ENCODE measurements around the gene CMTM2.
A peak's percentile ranks its signal among the peaks of the same experiment; 100 is the strongest.
"Not testable (repeated sequence)": the region's sequence is repeated elsewhere in the genome, so short reads cannot be mapped to it uniquely, and the experiment has no call there.

The CMTM2 gene

GRCh38 chr16:66587881-66588600 is 8.8 kb downstream of the CMTM2 start:
- no peak for DNase-seq

DNA sequence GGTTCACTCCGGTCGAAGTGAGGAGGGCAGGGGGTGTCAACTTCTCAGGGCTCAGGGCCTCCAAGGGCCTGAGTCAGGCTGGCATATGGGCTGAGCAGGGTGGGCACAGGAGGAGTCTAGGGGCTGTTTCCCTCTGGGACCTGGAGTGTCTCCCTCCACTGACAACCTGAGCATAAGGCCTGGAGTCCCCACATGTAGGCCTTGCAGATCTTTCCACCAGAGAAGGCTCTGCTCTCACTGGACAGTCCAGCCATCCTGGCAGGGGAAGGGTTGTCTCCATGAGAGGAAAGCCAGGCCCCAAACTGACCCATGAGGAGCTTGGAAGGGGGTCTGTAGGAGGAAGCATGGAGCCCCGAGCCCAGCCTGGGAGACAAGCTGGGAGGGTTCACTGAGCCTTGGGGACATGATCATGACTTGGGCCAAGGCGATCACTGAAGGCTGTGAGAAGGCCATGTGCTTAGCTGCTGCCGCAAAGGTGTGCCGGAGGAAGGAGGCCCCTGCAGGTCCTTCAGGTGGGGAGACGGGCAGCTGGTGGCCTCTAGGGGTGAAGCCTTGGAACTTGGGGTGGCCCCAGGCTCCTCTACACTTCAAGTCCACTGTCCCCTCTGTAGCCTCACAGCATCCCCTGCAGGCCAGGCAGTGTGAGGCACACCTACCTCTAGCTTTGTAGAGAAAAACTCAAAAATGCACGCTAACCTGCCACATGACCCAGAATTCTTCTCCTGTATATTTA is 9.9 kb downstream of the CMTM2 start:
- DNase-seq = peak; percentile 63

DNA sequence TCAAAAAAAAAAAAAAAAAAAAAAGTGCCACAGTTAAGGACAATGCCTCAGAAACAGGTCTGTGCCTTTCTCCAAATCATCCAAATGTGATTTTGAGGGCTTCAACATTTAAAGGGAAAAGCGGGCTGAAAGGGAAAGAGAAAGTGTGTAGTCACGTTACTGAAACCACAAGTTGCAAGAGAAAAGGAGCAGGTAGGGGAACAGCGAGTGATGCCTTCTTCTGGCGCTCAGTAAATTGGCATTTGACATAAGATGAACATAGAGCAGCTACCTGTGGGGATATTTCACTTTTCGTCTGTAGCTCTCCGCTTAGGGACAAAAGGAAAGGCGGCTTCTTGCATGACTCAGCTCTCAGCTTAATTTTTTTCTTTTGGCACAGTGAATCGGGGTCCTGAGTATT is 11.1 kb downstream of the CMTM2 start:
- DNase-seq = no peak

DNA sequence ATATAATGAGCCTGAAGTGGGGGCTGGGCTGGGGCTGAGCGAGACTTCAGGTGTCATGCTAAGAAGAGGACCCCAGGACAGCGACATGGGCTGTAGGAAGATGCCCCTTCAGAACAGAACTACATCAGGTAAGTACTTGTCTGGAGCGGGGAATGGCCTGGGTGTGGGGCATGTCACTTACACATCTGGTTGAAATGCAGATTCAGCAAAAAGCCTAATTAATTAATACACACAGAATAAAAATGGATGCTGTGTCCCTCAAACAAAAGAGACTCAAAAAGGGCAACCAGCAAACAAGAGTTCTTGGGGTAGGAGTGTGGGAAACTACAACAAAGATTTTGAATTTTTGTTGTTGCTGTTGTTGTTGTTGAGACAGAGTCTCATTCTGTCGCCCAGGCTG is 11.8 kb downstream of the CMTM2 start:
- DNase-seq = no peak

- DNase-seq = no peak
Observed at GRCh38 chr16:66592241-66592640, 13.0 kb downstream of the CMTM2 start.

DNA sequence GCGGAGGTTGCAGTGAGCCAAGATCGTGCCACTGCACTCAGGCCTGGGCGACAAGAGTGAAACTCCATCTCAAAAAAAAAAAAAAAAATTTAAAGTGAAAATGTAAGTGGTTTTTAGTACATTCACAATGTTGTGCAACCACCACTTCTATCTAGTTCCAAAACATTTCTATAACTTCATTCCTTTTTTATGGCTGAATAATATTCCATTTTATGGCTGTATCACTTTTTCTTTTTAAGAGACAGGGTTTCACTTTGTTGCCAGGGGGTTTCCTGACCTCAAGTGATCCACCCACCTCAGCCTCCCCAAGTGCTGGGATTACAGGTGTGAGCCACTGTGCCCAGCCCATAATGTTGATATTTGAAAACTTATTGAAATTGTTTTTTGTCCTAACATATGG is 13.6 kb downstream of the CMTM2 start:
- no peak for DNase-seq

DNA sequence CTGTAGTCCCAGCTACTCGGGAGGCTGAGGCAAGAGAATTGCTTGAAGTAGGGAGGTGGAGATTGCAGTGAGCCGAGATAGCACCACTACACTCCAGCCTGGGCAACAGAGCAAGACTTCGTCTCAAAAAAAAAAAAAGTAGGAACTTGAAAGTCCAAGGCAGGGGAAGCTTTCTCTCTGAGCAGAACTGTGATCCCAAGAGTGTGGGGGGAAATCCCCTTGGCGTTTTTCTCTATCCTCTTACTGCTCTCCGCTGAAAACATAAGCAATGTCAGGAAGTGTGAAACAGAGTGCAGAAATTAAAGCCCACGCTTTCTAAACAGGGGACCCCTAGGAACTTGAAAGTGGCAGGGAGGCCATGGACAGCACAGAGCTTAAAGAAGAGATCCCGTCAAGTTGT is 15.5 kb downstream of the CMTM2 start:
- no peak for DNase-seq

DNA sequence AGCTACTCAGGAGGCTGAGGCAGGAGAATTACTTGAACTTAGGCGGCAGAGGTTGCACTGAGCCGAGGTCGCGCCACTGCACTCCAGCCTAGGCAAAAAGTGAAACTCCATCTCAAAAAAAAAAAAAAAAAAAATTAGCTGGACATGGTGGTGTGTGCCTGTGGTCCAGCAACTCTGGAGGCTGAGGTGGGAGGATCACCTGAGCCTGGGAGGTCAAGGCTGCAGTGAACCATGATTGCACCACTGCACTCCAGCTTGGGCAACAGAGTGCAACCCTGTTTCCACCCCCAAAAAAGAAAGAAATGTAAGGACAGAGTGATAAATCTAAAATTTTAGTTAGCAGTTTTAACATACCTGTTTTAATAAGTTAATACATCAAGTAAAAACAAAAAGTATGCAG is 17.3 kb downstream of the CMTM2 start:
- not testable (repeated sequence) for DNase-seq

DNA sequence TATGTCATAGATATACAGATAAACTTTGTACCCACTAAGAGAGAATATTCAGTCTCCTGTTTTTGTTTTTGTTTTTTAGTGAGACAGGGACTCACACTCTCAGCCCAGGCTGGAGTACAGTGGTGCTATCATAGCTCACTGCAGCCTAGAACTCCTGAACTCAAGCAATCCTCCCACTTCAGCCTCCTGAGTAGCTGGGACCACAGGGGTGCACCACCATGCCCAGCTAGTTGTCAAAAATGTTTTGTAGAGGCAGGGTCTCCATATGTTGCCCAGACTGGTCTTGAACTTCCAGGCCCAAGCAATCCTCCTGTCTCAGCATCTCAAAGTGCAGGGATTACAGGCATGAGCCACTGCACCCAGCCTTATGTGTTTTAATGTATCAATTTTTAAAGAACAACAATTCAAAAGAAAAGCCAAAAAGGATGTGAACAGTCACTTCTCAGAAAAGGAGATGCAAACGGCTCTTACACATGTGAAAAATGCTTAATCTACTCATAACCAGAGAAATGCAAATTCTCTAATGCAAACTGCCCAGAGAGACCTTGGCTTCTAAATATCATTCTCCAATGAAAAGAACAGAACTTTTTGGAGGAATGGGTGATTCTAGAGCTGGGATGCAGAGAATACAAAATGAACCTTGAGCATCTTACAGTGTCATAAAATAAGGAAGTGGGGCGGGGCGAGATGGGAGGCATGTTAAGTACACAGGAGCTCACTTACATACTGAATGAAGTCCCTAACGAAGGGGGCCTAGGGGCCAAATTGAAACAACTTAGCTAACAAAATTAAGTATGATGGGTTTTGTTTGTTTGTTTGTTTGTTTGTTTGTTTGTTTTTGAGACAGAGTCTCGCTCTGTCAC is 18.0 kb downstream of the CMTM2 start:
- DNase-seq = no peak

DNA sequence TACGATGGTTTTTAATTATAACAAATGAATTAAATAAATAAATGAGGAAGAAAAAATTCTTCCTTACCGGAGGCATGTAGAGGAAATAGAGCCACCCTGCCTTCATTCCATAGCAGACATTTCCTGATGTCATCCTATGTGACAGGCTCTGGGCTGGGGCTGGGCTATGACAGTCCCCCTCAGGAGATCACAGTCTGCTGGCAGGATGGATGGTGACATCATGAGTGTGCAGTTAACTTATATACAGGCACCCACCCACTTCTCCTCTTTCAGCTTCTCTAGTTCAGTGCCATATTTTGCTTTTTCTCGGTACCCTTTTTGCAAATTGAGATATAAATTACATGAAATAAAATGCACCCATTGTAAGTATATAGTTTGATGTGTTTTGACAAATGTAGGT is 18.8 kb downstream of the CMTM2 start:
- DNase-seq = no peak

GRCh38 chr16:66599726-66600125 is 20.5 kb downstream of the CMTM2 start:
- DNase-seq = no peak

- no peak for DNase-seq
Observed at GRCh38 chr16:66600477-66600876, 21.2 kb downstream of the CMTM2 start.

DNA sequence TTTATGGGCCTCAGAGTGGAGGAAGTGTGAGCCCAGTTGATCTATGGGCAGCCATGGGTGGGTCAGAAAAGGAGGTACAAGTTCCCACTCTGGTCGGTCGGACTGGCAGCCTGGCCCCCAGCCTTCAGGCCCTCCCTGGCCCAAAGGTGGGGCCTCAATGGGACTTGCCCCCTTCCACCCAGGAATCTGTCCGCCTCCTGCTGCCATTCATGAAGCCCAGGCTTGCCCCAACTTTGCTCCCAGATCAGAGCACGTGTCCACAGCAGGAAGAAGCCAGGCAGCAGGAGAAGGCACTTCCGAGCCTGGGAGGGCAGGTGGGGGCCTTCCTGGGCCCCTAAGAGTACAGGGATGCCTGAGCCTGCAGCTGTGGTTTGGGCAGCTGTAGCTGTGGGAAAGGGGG is 22.2 kb downstream of the CMTM2 start:
- DNase-seq = no peak

GRCh38 chr16:66603537-66604375 is 24.5 kb downstream of the CMTM2 start:
- DNase-seq = peak; percentile 60

GRCh38 chr16:66604376-66605176 is 25.3 kb downstream of the CMTM2 start, which contains the start of gene CMTM3:
TSS of gene CMTM3 (plus strand) at chr16:66604704. CDS start at chr16:66604806, 102 bp downstream.
- peak; percentile 38 for DNase-seq

GRCh38 chr16:66605177-66605978 is 26.1 kb downstream of the CMTM2 start:
- no peak for DNase-seq

GRCh38 chr16:66605979-66606751 is 26.9 kb downstream of the CMTM2 start:
- DNase-seq = no peak

DNA sequence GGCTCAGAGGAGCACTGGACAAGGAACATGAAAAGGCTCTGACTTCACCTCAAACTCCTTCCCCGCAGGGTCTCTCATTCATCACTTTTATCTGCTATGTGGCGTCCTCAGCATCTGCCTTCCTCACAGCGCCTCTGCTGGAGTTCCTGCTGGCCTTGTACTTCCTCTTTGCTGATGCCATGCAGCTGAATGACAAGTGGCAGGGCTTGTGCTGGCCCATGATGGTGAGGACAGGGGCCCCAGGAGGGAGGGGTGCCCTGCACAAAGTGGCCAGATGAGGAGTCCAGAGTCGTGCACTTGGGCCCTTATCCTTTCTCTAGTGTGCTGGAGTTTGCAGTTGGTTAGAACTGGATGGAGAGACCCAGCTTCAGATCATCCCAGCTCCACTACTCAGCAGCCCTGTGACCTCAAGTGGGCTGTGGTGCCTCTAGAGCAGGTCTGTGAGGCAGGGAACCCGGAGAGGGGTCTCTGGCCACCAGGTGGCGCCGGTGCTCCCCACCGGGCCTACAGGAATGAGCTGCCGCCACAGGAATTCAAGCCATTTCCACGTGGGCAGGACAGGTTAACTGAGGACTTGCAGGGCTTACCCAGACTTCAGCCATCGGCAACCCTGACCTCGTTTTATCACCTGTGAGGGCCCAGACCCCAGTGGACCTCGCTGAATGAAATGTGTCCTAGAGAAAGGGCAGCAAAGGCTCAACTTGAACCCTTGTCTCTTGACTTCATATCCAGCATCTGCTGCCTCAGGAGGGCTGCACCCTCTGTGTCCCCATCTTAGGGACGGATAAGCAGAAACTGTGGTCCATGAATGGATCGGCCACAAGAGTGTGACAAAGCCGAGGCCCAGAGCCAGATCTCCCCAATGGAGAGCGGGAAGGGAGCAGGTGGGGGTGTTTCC is 29.2 kb downstream of the CMTM2 start:
- DNase-seq = peak; percentile 54

DNA sequence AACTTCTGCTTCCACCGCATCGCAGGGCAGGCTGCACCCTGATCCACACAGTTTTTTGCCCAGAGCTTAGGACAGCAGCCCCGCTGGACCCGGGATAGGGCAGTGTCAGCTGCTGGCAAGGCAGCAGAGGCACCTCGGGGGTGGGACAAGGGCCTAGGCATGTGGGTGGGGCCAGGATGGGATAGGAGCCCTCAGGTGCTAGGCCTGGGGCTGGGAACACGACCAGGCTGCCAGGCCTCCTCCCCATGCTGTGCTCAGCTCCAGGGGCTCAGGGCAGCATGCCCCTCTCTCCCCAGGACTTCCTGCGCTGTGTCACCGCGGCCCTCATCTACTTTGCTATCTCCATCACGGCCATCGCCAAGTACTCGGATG is 29.9 kb downstream of the CMTM2 start:
- DNase-seq = no peak
